GM19324 (cell line): Measurements from ENCODE around the gene KCNQ5.

Experiments used
- ATAC-seq: cut with Tn5 transposase; IDR thresholded peaks from one replicate; pipeline ENCODE4 v1.9.1; 2021; ENCODE audit warnings: mild to moderate bottlenecking, moderate library complexity; ENCODE audit not compliant: unreplicated experiment, low FRiP score

The KCNQ5 gene

GRCh38 chr6:73030791-73031782 is 409.2 kb downstream of the KCNQ5 start:
- peak; percentile 22 for ATAC-seq

GRCh38 chr6:73032586-73032985 is 410.7 kb downstream of the KCNQ5 start:
- ATAC-seq = no peak

DNA sequence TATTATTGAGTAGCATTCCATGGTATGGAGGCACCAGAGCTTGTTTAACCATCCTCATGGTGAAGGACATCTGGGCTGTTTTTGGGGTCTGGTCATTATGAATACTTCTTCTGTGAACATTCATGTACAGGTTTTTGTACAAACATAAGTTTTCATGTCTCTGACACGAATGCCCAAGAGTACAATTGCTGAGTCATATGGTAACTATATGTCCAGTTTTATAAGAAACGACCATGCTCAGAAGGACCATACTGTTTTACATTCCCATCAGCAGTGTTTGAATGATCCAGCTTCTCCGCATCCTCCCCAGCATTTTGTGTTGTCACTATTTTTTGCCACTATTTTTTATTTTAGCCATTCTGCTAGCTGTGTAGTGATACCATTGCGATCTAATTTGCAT is 414.8 kb downstream of the KCNQ5 start:
- no peak for ATAC-seq

DNA sequence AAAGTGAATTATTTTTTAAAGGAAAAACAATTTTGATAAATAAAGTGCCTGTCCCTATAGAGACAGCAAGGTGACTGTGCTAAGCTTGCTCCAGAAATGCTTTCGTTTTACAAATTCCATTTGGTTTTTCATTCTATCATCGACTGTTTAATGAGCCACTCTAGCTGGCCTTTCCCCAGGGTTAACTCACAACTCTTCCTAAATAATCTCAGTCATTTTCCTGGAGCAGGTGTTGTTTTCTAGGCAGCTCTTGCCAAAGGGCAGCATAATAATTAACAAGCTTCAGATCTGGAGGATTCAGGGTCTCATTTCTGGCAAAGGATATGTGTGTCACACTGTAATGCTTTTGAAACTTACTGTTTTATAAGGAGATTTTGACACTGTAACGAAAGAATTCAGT is 419.2 kb downstream of the KCNQ5 start:
- ATAC-seq = no peak

- ATAC-seq = no peak
Measured at GRCh38 chr6:73042892-73043291, 421.0 kb downstream of the KCNQ5 start.

DNA sequence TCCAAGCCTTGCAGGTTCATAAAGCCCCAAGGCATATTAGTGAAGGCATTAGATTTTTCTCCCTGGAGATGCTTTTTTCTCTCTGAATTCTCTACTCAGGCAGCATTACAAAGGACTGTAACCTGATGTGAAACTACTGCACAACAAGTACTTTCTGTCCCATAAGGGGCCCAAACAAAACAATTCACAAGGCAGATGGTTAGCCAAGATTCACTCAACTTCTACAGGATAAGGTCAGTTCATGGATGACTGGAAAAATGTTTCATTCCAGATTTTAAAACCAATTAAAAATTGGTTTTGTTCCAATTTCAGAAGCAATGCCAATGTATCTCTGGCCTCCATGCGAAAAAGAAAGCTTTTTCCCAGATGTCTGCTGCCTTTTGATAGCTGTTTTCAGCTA is 421.6 kb downstream of the KCNQ5 start:
- ATAC-seq = no peak

GRCh38 chr6:73045609-73046008 is 423.7 kb downstream of the KCNQ5 start:
- ATAC-seq = no peak

- ATAC-seq = no peak
Measured at GRCh38 chr6:73047801-73048200, 425.9 kb downstream of the KCNQ5 start.

DNA sequence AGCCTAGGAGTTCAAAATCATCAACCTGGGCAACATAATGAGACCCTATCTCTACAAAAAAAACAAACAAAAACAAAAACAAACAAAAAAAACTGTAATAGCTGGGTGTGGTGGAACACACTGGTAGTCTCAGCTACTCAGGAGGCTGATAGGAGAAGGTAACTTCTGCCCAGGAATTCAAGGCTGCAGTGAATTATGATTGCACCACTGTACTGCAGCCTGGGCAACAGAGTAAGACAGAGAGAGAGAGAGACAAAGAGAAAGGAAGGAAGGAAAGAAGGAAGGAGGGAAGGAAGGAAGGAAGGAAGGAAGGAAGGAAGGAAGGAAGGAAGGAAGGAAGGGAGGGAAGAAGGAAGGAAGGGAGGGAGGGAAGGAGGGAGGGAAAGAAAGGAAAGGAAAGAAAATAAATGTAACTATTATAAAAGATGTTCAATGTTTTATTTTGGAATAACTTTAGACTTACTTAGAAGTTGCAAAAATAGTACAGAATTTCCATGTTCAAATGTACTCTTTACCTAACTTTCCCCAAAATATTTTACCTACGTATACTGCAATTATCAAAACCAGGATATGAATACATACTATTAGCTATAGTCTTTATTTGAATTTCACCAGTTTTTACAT is 428.2 kb downstream of the KCNQ5 start:
- ATAC-seq = no peak

GRCh38 chr6:73050706-73051105 is 428.8 kb downstream of the KCNQ5 start:
- no peak for ATAC-seq

GRCh38 chr6:73051147-73051546 is 429.3 kb downstream of the KCNQ5 start:
- ATAC-seq = no peak

GRCh38 chr6:73054958-73055357 is 433.1 kb downstream of the KCNQ5 start:
- no peak for ATAC-seq

GRCh38 chr6:73058736-73059135 is 436.9 kb downstream of the KCNQ5 start:
- no peak for ATAC-seq

DNA sequence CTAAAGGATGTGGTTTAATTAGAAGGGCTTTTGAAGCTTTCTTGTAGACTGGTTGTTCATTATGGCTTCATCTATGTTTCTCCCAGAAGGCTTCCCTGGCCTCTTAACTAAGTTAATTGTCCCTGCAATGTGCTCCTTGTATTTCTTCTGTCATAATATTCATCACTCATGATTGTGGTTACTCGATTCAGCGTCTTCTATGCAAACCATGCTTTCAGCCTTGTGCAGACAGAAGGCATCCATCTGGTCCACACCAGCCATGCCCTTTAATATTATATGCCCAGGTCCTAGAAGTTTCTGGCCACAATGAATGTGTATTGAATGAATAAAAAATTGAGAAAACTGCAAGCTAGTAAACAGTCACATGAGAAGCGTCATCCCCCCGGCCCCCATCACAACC is 440.3 kb downstream of the KCNQ5 start:
- ATAC-seq = no peak

GRCh38 chr6:73062837-73063236 is 441.0 kb downstream of the KCNQ5 start:
- no peak for ATAC-seq

DNA sequence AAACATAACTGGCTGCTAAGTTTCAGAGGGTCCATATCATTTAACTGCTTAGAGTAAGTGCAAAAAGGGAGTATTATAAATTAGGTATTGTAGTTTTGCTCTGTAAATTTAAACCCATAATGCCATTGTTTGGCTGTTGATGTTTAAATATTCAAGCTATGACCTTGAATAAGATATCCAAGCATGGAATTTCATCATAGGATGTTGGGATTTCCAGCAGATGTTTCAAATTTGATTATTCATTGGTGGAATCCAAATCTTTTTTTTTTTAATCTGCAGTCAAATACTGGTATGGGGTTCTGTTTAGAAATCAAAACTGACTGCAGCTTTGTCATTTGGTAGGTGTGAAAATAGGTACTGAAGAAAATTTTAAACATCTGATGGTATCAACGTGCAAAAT is 442.4 kb downstream of the KCNQ5 start:
- ATAC-seq = no peak

DNA sequence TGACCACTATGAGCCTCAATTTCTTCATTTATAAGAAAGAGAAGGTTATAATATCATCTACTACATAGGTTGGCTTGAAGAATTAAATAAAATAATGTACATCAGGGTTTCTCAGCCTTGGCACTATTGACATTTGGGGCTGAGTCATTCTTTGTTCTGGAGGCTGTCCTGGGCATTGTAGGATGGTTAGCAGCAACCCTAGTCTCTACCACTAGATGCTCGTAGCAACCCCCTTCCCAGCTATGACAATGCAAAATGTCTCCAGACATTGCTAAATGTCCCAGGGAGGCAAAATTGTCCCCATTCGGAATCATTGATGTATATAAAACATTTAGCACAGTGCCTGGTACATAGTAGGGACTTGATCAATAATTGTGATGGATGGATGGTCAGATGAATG is 451.4 kb downstream of the KCNQ5 start:
- no peak for ATAC-seq

- ATAC-seq = no peak
Measured at GRCh38 chr6:73074175-73074574, 452.3 kb downstream of the KCNQ5 start.

DNA sequence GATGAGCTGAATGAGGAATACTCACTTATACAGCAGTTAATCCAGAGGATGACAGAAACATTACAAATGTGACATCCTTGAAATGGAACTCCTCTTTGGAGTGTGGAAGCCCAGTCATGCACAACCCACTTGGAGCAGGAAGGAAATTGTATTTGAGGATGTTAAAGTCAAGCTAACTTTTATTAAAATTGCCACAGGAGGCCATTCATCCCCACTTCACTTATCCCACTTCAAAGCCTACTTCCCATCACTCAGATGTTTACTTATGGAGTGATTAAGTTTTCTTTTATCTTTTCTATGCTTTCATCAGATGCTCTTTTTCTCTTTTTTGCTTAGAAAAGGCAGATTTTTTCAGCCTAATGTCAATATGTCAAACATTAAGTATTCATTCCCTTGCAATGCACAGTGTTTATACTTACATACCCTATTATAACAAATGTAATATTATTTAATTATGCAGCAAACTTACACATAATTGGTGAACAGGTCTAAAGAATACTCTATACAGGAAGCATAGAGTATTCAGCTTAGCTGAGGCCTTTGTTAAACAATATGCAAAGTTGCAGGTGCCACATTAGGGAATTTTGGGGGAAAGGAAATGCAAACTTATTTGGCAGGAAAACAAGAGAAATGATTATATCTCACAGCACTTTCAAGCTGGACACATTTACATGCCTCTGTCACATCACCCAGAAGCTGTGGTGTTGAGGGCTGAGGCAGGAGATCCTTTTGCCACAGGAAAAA is 454.5 kb downstream of the KCNQ5 start:
- no peak for ATAC-seq

DNA sequence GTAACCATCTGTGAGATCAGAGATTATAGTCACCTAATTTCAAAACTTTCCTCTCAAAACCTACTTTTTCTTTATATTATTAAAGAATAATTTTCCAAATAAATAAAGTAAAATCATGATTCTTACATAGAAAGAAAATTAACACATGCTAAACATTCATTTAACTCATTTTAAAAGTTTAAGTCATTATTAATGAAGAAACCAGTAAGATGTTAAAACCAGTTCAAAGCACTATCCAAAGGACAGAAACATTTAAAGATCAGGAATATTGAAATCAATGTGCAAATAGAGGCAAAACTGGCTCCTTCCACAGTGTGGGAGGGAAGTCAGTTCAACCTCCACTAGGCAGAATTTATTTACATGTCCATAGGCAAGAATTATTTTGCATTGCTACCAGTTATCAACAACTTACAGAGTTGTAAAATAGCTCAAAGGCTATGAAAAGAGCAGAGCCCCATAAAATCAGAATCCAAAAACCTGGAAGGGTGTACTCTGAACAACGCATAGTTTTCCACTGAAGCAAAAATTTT is 456.5 kb downstream of the KCNQ5 start:
- ATAC-seq = no peak
